Activated CD4-positive, alpha-beta memory T cell treated with anti-CD3 and anti-CD28 coated beads for 36 hours (primary cell): Measurements from ENCODE around the gene PIK3IP1. TPM values are rescaled to one million over a fixed set of nuclear protein-coding genes. Genes with fewer than 3 reads are reported as not detected.

Experiments used
- CTCF ChIA-PET: fragments of 350-600 bp; sonication (Branson Sonifier 250); formaldehyde crosslinking; loops from one replicate; lab custom pipeline; 2021; ENCODE audit warnings: antibody characterized with exemption, inconsistent platforms; lab: Charles Lee
- POLR2A ChIA-PET: fragments of 350-600 bp; sonication (Branson Sonifier 250); formaldehyde crosslinking; loops from one replicate; lab custom pipeline; 2021; ENCODE audit warnings: antibody characterized with exemption; lab: Charles Lee
- DNase-seq: peaks from one replicate; pipeline ENCODE4 v3.0.0-alpha.2; 2020
- H3K27ac Mint-ChIP-seq: one replicate; pipeline ENCODE4 v1.8.0; 2021; ENCODE audit warnings: mixed read lengths
- H3K27me3 Mint-ChIP-seq: one replicate; pipeline ENCODE4 v1.8.0; 2021; ENCODE audit warnings: mixed read lengths
- H3K36me3 Mint-ChIP-seq: one replicate; pipeline ENCODE4 v1.8.0; 2021; ENCODE audit warnings: mixed read lengths
- H3K4me1 Mint-ChIP-seq: one replicate; pipeline ENCODE4 v1.8.0; 2021; ENCODE audit warnings: low read depth, mixed read lengths
- H3K4me3 Mint-ChIP-seq: one replicate; pipeline ENCODE4 v1.8.0; 2021; ENCODE audit warnings: mild to moderate bottlenecking, mixed read lengths
- H3K9me3 Mint-ChIP-seq: one replicate; pipeline ENCODE4 v1.8.0; 2021; ENCODE audit warnings: mixed read lengths
- intact Hi-C: fragments of 100-400 bp; cut with micrococcal nuclease; formaldehyde crosslinking; loops from one replicate; pipeline ENCODE4 v1.15.1; 2023
- total RNA-seq, 2 experiments: library from RNA; stranded (reverse); gene quantifications; one replicate each; pipeline ENCODE4 v1.2.3, GENCODE V29; 2021

PIK3IP1 gene
- total RNA-seq, 2 experiments from 2014 or later = 18.8 to 19.1 TPM

DNA sequence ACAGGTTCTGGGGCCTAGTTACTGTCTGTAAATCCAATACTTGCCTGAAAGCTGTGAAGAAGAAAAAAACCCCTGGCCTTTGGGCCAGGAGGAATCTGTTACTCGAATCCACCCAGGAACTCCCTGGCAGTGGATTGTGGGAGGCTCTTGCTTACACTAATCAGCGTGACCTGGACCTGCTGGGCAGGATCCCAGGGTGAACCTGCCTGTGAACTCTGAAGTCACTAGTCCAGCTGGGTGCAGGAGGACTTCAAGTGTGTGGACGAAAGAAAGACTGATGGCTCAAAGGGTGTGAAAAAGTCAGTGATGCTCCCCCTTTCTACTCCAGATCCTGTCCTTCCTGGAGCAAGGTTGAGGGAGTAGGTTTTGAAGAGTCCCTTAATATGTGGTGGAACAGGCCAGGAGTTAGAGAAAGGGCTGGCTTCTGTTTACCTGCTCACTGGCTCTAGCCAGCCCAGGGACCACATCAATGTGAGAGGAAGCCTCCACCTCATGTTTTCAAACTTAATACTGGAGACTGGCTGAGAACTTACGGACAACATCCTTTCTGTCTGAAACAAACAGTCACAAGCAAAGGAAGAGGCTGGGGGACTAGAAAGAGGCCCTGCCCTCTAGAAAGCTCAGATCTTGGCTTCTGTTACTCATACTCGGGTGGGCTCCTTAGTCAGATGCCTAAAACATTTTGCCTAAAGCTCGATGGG is 13.5 kb downstream of the PIK3IP1 start:
- peaks cover 68% of the 10 kb centered on the region for H3K4me1 Mint-ChIP-seq
- CTCF ChIA-PET = interaction anchor here (0.8 to 3.3 kb wide), 6 partner anchors 11 to 67 kb away, joined by 3 to 19 read pairs (median 6); partner anchors contain the start of genes LIMK2 and PIK3IP1
- no peak overlapping the region for H3K4me3 Mint-ChIP-seq
- intact Hi-C loops = loop anchor here (1.0 to 10.0 kb wide), 4 partner anchors 8 to 334 kb away; partner anchors contain the start of gene PIK3IP1
- H3K9me3 Mint-ChIP-seq = no peaks in the 10 kb centered on the region
- H3K27ac Mint-ChIP-seq = peak overlapping the region; percentile 96
- peaks cover 60% of the 10 kb centered on the region for H3K36me3 Mint-ChIP-seq
- POLR2A ChIA-PET = interaction anchor here (2.2 to 3.3 kb wide), 4 partner anchors 8 to 66 kb away, joined by 8 to 31 read pairs (median 14); partner anchors contain the start of genes LIMK2 and PIK3IP1
- H3K27me3 Mint-ChIP-seq = no peaks in the 10 kb centered on the region
- DNase-seq = peak; percentile 60

DNA sequence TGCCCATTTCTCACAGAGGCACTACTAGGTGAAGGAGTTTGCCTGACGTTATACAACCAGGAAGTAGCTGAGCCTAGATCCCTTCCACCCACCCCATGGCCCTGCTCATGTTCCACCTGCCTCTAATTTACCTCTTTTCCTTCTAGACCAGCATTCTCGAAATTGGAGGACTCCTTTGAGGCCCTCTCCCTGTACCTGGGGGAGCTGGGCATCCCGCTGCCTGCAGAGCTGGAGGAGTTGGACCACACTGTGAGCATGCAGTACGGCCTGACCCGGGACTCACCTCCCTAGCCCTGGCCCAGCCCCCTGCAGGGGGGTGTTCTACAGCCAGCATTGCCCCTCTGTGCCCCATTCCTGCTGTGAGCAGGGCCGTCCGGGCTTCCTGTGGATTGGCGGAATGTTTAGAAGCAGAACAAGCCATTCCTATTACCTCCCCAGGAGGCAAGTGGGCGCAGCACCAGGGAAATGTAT is 14.1 kb downstream of the PIK3IP1 start:
- intact Hi-C loops = loop anchor here (1.0 to 10.0 kb wide), 4 partner anchors 8 to 333 kb away; partner anchors contain the start of gene PIK3IP1
- ChIA-PET CTCF (interaction anchor here (0.9 to 3.3 kb wide), 4 partner anchors 13 to 66 kb away, joined by 6 to 19 read pairs (median 10); partner anchors contain the start of genes LIMK2 and PIK3IP1), POLR2A (interaction anchor here (2.2 to 3.3 kb wide), 4 partner anchors 8 to 66 kb away, joined by 8 to 31 read pairs (median 14); partner anchors contain the start of genes LIMK2 and PIK3IP1)
- Mint-ChIP-seq H3K36me3 (peaks cover 65% of the 10 kb centered on the region), H3K9me3 (no peaks in the 10 kb centered on the region), H3K27ac (peak overlapping the region; percentile 96), H3K4me3 (no peak overlapping the region), H3K27me3 (no peaks in the 10 kb centered on the region), H3K4me1 (peaks cover 62% of the 10 kb centered on the region)
- no peak for DNase-seq

DNA sequence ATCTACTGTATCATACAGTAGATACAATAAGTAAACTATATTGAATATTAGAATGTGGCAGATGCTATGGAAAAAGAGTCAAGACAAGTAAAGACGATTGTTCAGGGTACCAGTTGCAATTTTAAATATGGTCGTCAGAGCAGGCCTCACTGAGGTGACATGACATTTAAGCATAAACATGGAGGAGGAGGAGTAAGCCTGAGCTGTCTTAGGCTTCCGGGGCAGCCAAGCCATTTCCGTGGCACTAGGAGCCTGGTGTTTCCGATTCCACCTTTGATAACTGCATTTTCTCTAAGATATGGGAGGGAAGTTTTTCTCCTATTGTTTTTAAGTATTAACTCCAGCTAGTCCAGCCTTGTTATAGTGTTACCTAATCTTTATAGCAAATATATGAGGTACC is 14.5 kb downstream of the PIK3IP1 start:
- CTCF ChIA-PET = interaction anchor here (0.7 to 3.3 kb wide), 4 partner anchors 15 to 66 kb away, joined by 3 to 19 read pairs (median 10); partner anchors contain the start of genes LIMK2 and PIK3IP1
- POLR2A ChIA-PET = interaction anchor here (1.5 to 3.3 kb wide), 4 partner anchors 9 to 51 kb away, joined by 3 to 31 read pairs (median 14); partner anchors contain the start of gene PIK3IP1
- no peaks in the 10 kb centered on the region for H3K9me3 Mint-ChIP-seq
- DNase-seq = no peak
- H3K4me3 Mint-ChIP-seq = no peak overlapping the region
- no peaks in the 10 kb centered on the region for H3K27me3 Mint-ChIP-seq
- intact Hi-C loops = loop anchor here (1.0 to 10.0 kb wide), 4 partner anchors 9 to 333 kb away; partner anchors contain the start of gene PIK3IP1
- H3K27ac Mint-ChIP-seq = peak overlapping the region; percentile 96
- peaks cover 65% of the 10 kb centered on the region for H3K36me3 Mint-ChIP-seq
- H3K4me1 Mint-ChIP-seq = peaks cover 58% of the 10 kb centered on the region

- H3K36me3 Mint-ChIP-seq = peaks cover 60% of the 10 kb centered on the region
- no peaks in the 10 kb centered on the region for H3K9me3 Mint-ChIP-seq
These were observed 15.7 kb downstream of the PIK3IP1 start for GRCh38 chr22:31276426-31277167.

GRCh38 chr22:31275576-31275975 is 16.7 kb downstream of the PIK3IP1 start:
- peaks cover 47% of the 10 kb centered on the region for H3K4me1 Mint-ChIP-seq
- no peak overlapping the region for H3K4me3 Mint-ChIP-seq
- POLR2A ChIA-PET = interaction anchor here (1.7 kb wide), 1 partner anchor 10 kb away, joined by 6 read pairs; no protein-coding TSS in a partner anchor
- intact Hi-C loops = loop anchor here (5.0 to 10.0 kb wide), 2 partner anchors 37 to 331 kb away; no protein-coding TSS in a partner anchor
- no peaks in the 10 kb centered on the region for H3K9me3 Mint-ChIP-seq
- no peak for DNase-seq
- peaks cover 51% of the 10 kb centered on the region for H3K36me3 Mint-ChIP-seq
- no peaks in the 10 kb centered on the region for H3K27me3 Mint-ChIP-seq
- H3K27ac Mint-ChIP-seq = no peak overlapping the region
- CTCF ChIA-PET = interaction anchor here (0.7 to 6.0 kb wide), 4 partner anchors 14 to 168 kb away, joined by 3 to 79 read pairs (median 9); partner anchors contain the start of genes LIMK2 and SELENOM

More at GRCh38 chr22:31276426-31277167, 15.7 kb downstream of the PIK3IP1 start:
- intact Hi-C loops = loop anchor here (5.0 to 10.0 kb wide), 2 partner anchors 36 to 332 kb away; no protein-coding TSS in a partner anchor
- peak overlapping the region; percentile 56 for H3K27ac Mint-ChIP-seq
- ChIA-PET CTCF (interaction anchor here (1.1 to 6.0 kb wide), 3 partner anchors 21 to 65 kb away, joined by 4 to 79 read pairs (median 19); partner anchors contain the start of gene LIMK2), POLR2A (interaction anchor here (1.5 to 3.3 kb wide), 4 partner anchors 8 to 50 kb away, joined by 3 to 31 read pairs (median 8); no protein-coding TSS in a partner anchor)
- DNase-seq = no peak
- no peak overlapping the region for H3K4me3 Mint-ChIP-seq
- peaks cover 52% of the 10 kb centered on the region for H3K4me1 Mint-ChIP-seq
- no peaks in the 10 kb centered on the region for H3K27me3 Mint-ChIP-seq

- Mint-ChIP-seq H3K4me1 (peaks cover 47% of the 10 kb centered on the region), H3K27ac (peak overlapping the region; percentile 61), H3K27me3 (no peaks in the 10 kb centered on the region), H3K9me3 (no peaks in the 10 kb centered on the region), H3K4me3 (no peak overlapping the region), H3K36me3 (peaks cover 49% of the 10 kb centered on the region)
- CTCF ChIA-PET = interaction anchor here (2.3 to 6.0 kb wide), 6 partner anchors 9 to 63 kb away, joined by 8 to 79 read pairs (median 22); partner anchors contain the start of genes LIMK2 and PIK3IP1
- DNase-seq = no peak
- intact Hi-C loops = loop anchor here (5.0 to 10.0 kb wide), 2 partner anchors 37 to 330 kb away; no protein-coding TSS in a partner anchor
- POLR2A ChIA-PET = interaction anchor here (0.5 to 1.0 kb wide), 3 partner anchors 14 to 119 kb away, joined by 3 read pairs; no protein-coding TSS in a partner anchor
These were observed 17.3 kb downstream of the PIK3IP1 start for GRCh38 chr22:31275018-31275417.

DNA sequence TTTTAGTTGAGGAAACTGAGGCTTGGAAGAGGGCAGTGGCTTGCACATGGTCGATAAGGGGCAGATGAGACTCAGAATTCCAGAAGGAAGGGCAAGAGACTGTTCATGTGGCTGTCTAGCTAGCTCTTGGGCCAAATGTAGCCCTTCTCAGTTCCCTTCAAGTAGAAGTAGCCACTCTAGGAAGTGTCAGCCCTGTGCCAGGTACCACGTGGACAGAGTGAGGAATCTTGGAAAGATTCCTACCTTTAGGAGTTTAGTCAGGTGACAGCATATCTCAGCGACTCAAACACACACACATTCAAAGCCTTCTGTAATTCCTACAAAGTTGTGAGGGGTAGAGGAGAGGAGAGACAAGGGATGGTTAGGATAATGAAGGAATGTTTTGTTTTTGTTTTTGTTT is 18.3 kb downstream of the PIK3IP1 start:
- DNase-seq = no peak
- ChIA-PET POLR2A (interaction anchor here (1.0 kb wide), 1 partner anchor 15 kb away, joined by 3 read pairs; no protein-coding TSS in a partner anchor), CTCF (interaction anchor here (0.7 to 6.0 kb wide), 19 partner anchors 10 to 1407 kb away, joined by 3 to 79 read pairs (median 10); partner anchors contain the start of genes LIMK2, PIK3IP1, RNF185 and SELENOM)
- Mint-ChIP-seq H3K9me3 (no peaks in the 10 kb centered on the region), H3K4me1 (peaks cover 37% of the 10 kb centered on the region), H3K36me3 (peaks cover 43% of the 10 kb centered on the region), H3K27me3 (no peaks in the 10 kb centered on the region), H3K4me3 (no peak overlapping the region), H3K27ac (peak overlapping the region; percentile 39)
- intact Hi-C loops = loop anchor here (5.0 to 10.0 kb wide), 2 partner anchors 37 to 329 kb away; no protein-coding TSS in a partner anchor

DNA sequence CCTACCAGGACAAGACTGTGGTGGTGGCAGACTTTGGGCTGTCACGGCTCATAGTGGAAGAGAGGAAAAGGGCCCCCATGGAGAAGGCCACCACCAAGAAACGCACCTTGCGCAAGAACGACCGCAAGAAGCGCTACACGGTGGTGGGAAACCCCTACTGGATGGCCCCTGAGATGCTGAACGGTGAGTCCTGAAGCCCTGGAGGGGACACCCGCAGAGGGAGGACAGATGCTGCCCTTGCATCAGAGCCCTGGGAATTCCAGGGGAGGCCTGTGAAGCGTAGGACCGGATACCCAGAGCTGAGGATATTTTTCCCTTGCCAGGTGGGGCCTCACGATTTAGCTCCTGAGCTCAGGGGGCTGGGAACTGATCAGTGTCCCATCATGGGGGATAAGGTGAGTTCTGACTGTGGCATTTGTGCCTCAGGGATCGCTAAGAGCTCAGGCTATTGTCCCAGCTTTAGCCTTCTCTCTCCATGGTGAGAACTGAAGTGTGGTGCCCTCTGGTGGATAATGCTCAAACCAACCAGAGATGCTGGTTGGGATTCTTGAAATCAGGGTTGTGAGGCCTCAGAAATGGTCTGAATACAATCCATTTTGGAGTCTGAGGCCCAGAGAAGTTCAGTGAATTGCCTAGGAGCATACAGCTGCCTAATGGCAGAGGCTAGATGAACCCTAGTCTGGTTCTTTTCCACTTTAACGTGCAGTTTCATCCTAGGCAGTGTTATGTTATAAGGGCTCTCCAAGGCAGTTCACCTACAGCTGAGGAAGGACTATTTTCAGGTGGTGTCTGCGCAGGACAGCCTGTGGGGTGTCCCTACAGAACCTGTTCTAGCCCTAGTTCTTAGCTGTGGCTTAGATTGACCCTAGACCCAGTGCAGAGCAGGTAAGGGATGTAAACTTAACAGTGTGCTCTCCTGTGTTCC is 19.5 kb downstream of the PIK3IP1 start:
- Mint-ChIP-seq H3K4me1 (peaks cover 24% of the 10 kb centered on the region), H3K27ac (peak overlapping the region; percentile 40)
- POLR2A ChIA-PET = interaction anchor here (0.8 kb wide), 1 partner anchor 18 kb away, joined by 4 read pairs; no protein-coding TSS in a partner anchor

GRCh38 chr22:31271485-31271884 is 20.8 kb downstream of the PIK3IP1 start:
- H3K27me3 Mint-ChIP-seq = no peaks in the 10 kb centered on the region
- H3K4me1 Mint-ChIP-seq = peaks cover 17% of the 10 kb centered on the region
- no peaks in the 10 kb centered on the region for H3K9me3 Mint-ChIP-seq
- intact Hi-C loops = loop anchor here (5.0 to 10.0 kb wide), 2 partner anchors 34 to 327 kb away; no protein-coding TSS in a partner anchor
- H3K36me3 Mint-ChIP-seq = peaks cover 45% of the 10 kb centered on the region
- H3K27ac Mint-ChIP-seq = peak overlapping the region; percentile 28
- ChIA-PET POLR2A (no interaction called here), CTCF (interaction anchor here (0.8 to 6.0 kb wide), 7 partner anchors 13 to 167 kb away, joined by 3 to 79 read pairs (median 43); partner anchors contain the start of genes LIMK2, PIK3IP1 and SELENOM)
- no peak overlapping the region for H3K4me3 Mint-ChIP-seq
- DNase-seq = no peak

More for the DNA sequence above, 19.5 kb downstream of the PIK3IP1 start:
- peak; percentile 67 for DNase-seq
- CTCF ChIA-PET = interaction anchor here (0.6 to 6.0 kb wide), 39 partner anchors 9 to 326 kb away, joined by 3 to 79 read pairs (median 6); partner anchors contain the start of genes LIMK2, PIK3IP1, RNF185 and SELENOM
- Mint-ChIP-seq H3K4me3 (no peak overlapping the region), H3K36me3 (peaks cover 44% of the 10 kb centered on the region), H3K27me3 (no peaks in the 10 kb centered on the region), H3K9me3 (no peaks in the 10 kb centered on the region)
- intact Hi-C loops = loop anchor here (2.0 to 10.0 kb wide), 3 partner anchors 35 to 328 kb away; partner anchors contain the start of gene LIMK2
